Right atrium auricular region (tissue), 2 donors: Measurements from ENCODE around the gene DOCK9. TPM values are rescaled to one million over a fixed set of nuclear protein-coding genes. Genes with fewer than 3 reads are reported as not detected.

Source experiments
- DNase-seq: peaks from one replicate; pipeline ENCODE4 v3.0.0-alpha.2; 2019; ENCODE audit warnings: low spot score
- H3K27ac ChIP-seq, 2 donors: fragments of 200-600 bp; sonication (generic); 1 replicate in 1 of 2; 2 replicates in 1 of 2; pipeline ENCODE4 v1.5.1; 2016 to 2019
- H3K27me3 ChIP-seq, 2 donors: fragments of 200-600 bp; sonication (generic); one replicate each; pipeline versions ENCODE4 v1.5.1 to v1.6.0; 2017 to 2019
- H3K36me3 ChIP-seq: fragments of 200-600 bp; sonication (generic); one replicate; pipeline ENCODE4 v1.5.1; 2016
- H3K4me1 ChIP-seq, 2 donors: fragments of 200-600 bp; sonication (generic); one replicate each; pipeline versions ENCODE4 v1.5.1 to v1.6.0; 2017 to 2019
- H3K4me3 ChIP-seq, 2 donors: fragments of 200-600 bp; sonication (generic); 1 replicate in 1 of 2; 2 replicates in 1 of 2; pipeline ENCODE4 v1.5.1; 2017 to 2019; ENCODE audit warnings: mild to moderate bottlenecking in 1 of 2, moderate library complexity in 1 of 2
- H3K9me3 ChIP-seq, 2 donors: fragments of 200-600 bp; sonication (generic); one replicate each; pipeline ENCODE4 v1.5.1; 2019
- CTCF ChIP-seq, 2 donors: fragments of 200-600 bp; sonication (generic); IDR thresholded peaks; one replicate each; pipeline ENCODE4 v1.5.1; 2019; ENCODE audit warnings: antibody characterized with exemption in 2 of 2
- total RNA-seq, 2 donors: library from RNA; depleted of rRNA; stranded (reverse); fragments of >200 nt; gene quantifications; one replicate each; pipeline ENCODE4 v1.1.0, GENCODE V29; 2016

The DOCK9 gene
- total RNA-seq, 2 donors from 2014 or later: 79.6 to 80.5 TPM

- DNase-seq: no peak
Measured at GRCh38 chr13:98890186-98890585, 87.7 kb downstream of the DOCK9 start.

GRCh38 chr13:98889419-98890085 lies 88.3 kb downstream of the DOCK9 start:
- Histone ChIP-seq H3K27me3 (no peaks in the 10 kb centered on the region), H3K4me1 (peaks cover 0 to 15% of the 10 kb centered on the region in 2 donors), H3K4me3 (no peak overlapping the region), H3K9me3 (no peaks in the 10 kb centered on the region), H3K36me3 (peaks cover 8% of the 10 kb centered on the region), H3K27ac (no peak overlapping the region)
- no peak for TF ChIP-seq CTCF (IDR thresholded peaks at IDR 0.05)
- DNase-seq: no peak

More at GRCh38 chr13:98890186-98890585, 87.7 kb downstream of the DOCK9 start:
- no peak overlapping the region for H3K4me3 ChIP-seq
- H3K27ac ChIP-seq: no peak overlapping the region
- TF ChIP-seq CTCF (IDR thresholded peaks at IDR 0.05): no peak
- H3K9me3 ChIP-seq: no peaks in the 10 kb centered on the region
- H3K27me3 ChIP-seq: no peaks in the 10 kb centered on the region
- peaks cover 6% of the 10 kb centered on the region for H3K36me3 ChIP-seq
- peaks cover 0 to 15% of the 10 kb centered on the region in 2 donors for H3K4me1 ChIP-seq

GRCh38 chr13:98888890-98889279 lies 89.0 kb downstream of the DOCK9 start:
- H3K27me3 ChIP-seq: no peaks in the 10 kb centered on the region
- DNase-seq: no peak
- H3K9me3 ChIP-seq: no peaks in the 10 kb centered on the region
- H3K27ac ChIP-seq: no peak overlapping the region
- no peak for TF ChIP-seq CTCF (IDR thresholded peaks at IDR 0.05)
- peaks cover 0 to 15% of the 10 kb centered on the region in 2 donors for H3K4me1 ChIP-seq
- peaks cover 15% of the 10 kb centered on the region for H3K36me3 ChIP-seq
- no peak overlapping the region for H3K4me3 ChIP-seq

- Histone ChIP-seq H3K27ac (no peak overlapping the region), H3K9me3 (no peaks in the 10 kb centered on the region), H3K4me1 (peaks cover 0 to 15% of the 10 kb centered on the region in 2 donors), H3K36me3 (peaks cover 20% of the 10 kb centered on the region), H3K27me3 (no peaks in the 10 kb centered on the region), H3K4me3 (no peak overlapping the region)
- no peak for DNase-seq
- TF ChIP-seq CTCF (IDR thresholded peaks at IDR 0.05): no peak
Measured at GRCh38 chr13:98888222-98888889, 89.5 kb downstream of the DOCK9 start.

- DNase-seq: no peak
Measured at GRCh38 chr13:98886587-98887230, 91.2 kb downstream of the DOCK9 start.

More at GRCh38 chr13:98886587-98887230, 91.2 kb downstream of the DOCK9 start:
- Histone ChIP-seq H3K4me1 (peaks cover 0 to 15% of the 10 kb centered on the region in 2 donors), H3K27me3 (no peaks in the 10 kb centered on the region), H3K9me3 (no peaks in the 10 kb centered on the region), H3K27ac (no peak overlapping the region), H3K4me3 (no peak overlapping the region), H3K36me3 (peaks cover 36% of the 10 kb centered on the region)
- TF ChIP-seq CTCF (IDR thresholded peaks at IDR 0.05): no peak
